IMR-90 (cell line): ENCODE results near the gene ADGRG6. TPM values are rescaled to one million over a fixed set of nuclear protein-coding genes. Genes with fewer than 3 reads are reported as not detected.

Source experiments
- ATAC-seq: fragments of 200-7000 bp; cut with Tn5 transposase; 2 replicates; pipeline ENCODE4 v1.9.1; 2020; ENCODE audit warnings: low read depth, mild to moderate bottlenecking, moderate library complexity
- BruUV-seq: library from RNA; stranded (reverse); fragments of 400-500 nt; replicated peaks from 2 replicates; lab custom pipeline; 2021; lab: Mats Ljungman, UMichigan
- CTCF ChIA-PET: fragments of 300-600 bp; formaldehyde crosslinking; extraction: SDS; loops from one replicate; lab custom pipeline; 2021; ENCODE audit warnings: antibody characterized with exemption; lab: Yijun Ruan, JAX
- POLR2A ChIA-PET: fragments of 300-600 bp; sonication (Branson Sonifier 250); formaldehyde crosslinking; loops from one replicate; lab custom pipeline; 2022; ENCODE audit warnings: antibody characterized with exemption; ENCODE audit not compliant: unreplicated experiment; lab: Charles Lee
- DNase-seq: peaks from one replicate; pipeline ENCODE4 v3.0.0; 2013
- H2AFZ ChIP-seq: replicated peaks from 2 replicates; pipeline ENCODE3; 2013; ENCODE audit warnings: low read length, mild to moderate bottlenecking; ENCODE audit not compliant: poor library complexity
- H2AK5ac ChIP-seq: 2 replicates; pipeline ENCODE4 v1.6.1; 2013; ENCODE audit warnings: low read depth, low read length, inconsistent platforms
- H2AK9ac ChIP-seq: replicated peaks from 2 replicates; pipeline ENCODE3; 2013; ENCODE audit warnings: mild to moderate bottlenecking, low read depth, low read length, moderate library complexity; ENCODE audit not compliant: poor library complexity
- H2BK120ac ChIP-seq: 2 replicates; pipeline ENCODE4 v1.6.1; 2013; ENCODE audit warnings: low read depth, low read length, inconsistent platforms
- H2BK15ac ChIP-seq: 3 replicates; pipeline ENCODE4 v1.6.1; 2013; ENCODE audit warnings: low read depth, low read length, inconsistent platforms
- H2BK20ac ChIP-seq: 2 replicates; pipeline ENCODE4 v1.6.1; 2013; ENCODE audit warnings: low read depth, mild to moderate bottlenecking, inconsistent platforms, low read length, moderate library complexity
- H2BK5ac ChIP-seq: 2 replicates; pipeline ENCODE4 v1.6.1; 2013; ENCODE audit warnings: mild to moderate bottlenecking, low read depth, low read length, inconsistent platforms; ENCODE audit not compliant: poor library complexity, severe bottlenecking
- H3K14ac ChIP-seq: replicated peaks from 2 replicates; pipeline ENCODE4 v1.6.1; 2013; ENCODE audit warnings: low read depth, low read length, inconsistent platforms
- H3K18ac ChIP-seq: 2 replicates; pipeline ENCODE4 v1.6.1; 2013; ENCODE audit warnings: low read depth, low read length, control low read depth
- H3K23ac ChIP-seq: 2 replicates; pipeline ENCODE4 v1.6.1; 2013; ENCODE audit warnings: low read depth, low read length, inconsistent platforms
- H3K27ac ChIP-seq: 2 replicates; pipeline ENCODE4 v1.5.1; 2013; ENCODE audit warnings: mild to moderate bottlenecking, control low read depth, low read length; ENCODE audit not compliant: insufficient read depth
- H3K27me3 ChIP-seq: 2 replicates; pipeline ENCODE4 v1.6.1; 2013; ENCODE audit warnings: low read length; ENCODE audit not compliant: control insufficient read depth, insufficient read depth
- H3K36me3 ChIP-seq: 2 replicates; pipeline ENCODE4 v1.6.1; 2013; ENCODE audit warnings: low read length, mixed read lengths; ENCODE audit not compliant: control insufficient read depth, insufficient read depth
- H3K4ac ChIP-seq: 2 replicates; pipeline ENCODE4 v1.6.1; 2013; ENCODE audit warnings: low read depth, low read length, inconsistent platforms
- H3K4me1 ChIP-seq: 2 replicates; pipeline ENCODE4 v1.6.1; 2013; ENCODE audit warnings: low read length, mixed read lengths; ENCODE audit not compliant: control insufficient read depth, insufficient read depth
- H3K4me2 ChIP-seq: 2 replicates; pipeline ENCODE4 v1.6.1; 2013; ENCODE audit warnings: low read depth, mild to moderate bottlenecking, control low read depth, low read length, moderate library complexity
- H3K4me3 ChIP-seq: 2 replicates; pipeline ENCODE4 v1.5.1; 2013; ENCODE audit warnings: low read depth, mild to moderate bottlenecking, control low read depth, low read length, moderate library complexity; ENCODE audit not compliant: insufficient read depth
- H3K56ac ChIP-seq: 2 replicates; pipeline ENCODE4 v1.6.1; 2013; ENCODE audit warnings: low read length, inconsistent platforms; ENCODE audit not compliant: insufficient read depth; ENCODE audit errors: extremely low read depth
- H3K79me1 ChIP-seq, 2 experiments: 2 replicates each; pipeline ENCODE4 v1.6.1; 2013; ENCODE audit warnings: low read length in 2 of 2, inconsistent platforms in 1 of 2, low read depth in 1 of 2
- H3K9ac ChIP-seq: 2 replicates; pipeline ENCODE4 v1.6.1; 2013; ENCODE audit warnings: low read depth, low read length, control low read depth
- H3K9me1 ChIP-seq: 2 replicates; pipeline ENCODE4 v1.6.1; 2013; ENCODE audit warnings: low read length, inconsistent platforms; ENCODE audit not compliant: insufficient read depth
- H3K9me3 ChIP-seq: 2 replicates; pipeline ENCODE4 v1.6.1; 2013; ENCODE audit warnings: low read length; ENCODE audit not compliant: control insufficient read depth, insufficient read depth
- H4K20me1 ChIP-seq: 2 replicates; pipeline ENCODE4 v1.6.1; 2013; ENCODE audit warnings: low read length, inconsistent platforms; ENCODE audit not compliant: insufficient read depth
- H4K5ac ChIP-seq: 2 replicates; pipeline ENCODE4 v1.6.1; 2013; ENCODE audit warnings: mild to moderate bottlenecking, low read depth, low read length, control low read depth
- H4K8ac ChIP-seq, 2 experiments: 2 replicates each; pipeline ENCODE4 v1.6.1; 2013; ENCODE audit warnings: low read depth in 2 of 2, low read length in 2 of 2, control low read depth in 1 of 2, inconsistent platforms in 1 of 2
- H4K91ac ChIP-seq: 2 replicates; pipeline ENCODE4 v1.6.1; 2013; ENCODE audit warnings: low read depth, low read length, inconsistent platforms; ENCODE audit not compliant: insufficient read depth
- BHLHE40 ChIP-seq: fragments of 150-350 bp; IDR thresholded peaks from 2 replicates; pipeline ENCODE4 v1.6.1; 2016; ENCODE audit warnings: mild to moderate bottlenecking, low read depth, low read length
- CEBPB ChIP-seq: IDR thresholded peaks from 2 replicates; pipeline ENCODE4 v1.6.1; 2012; ENCODE audit warnings: low read depth, low read length, improper control_type of control experiment
- CHD1 ChIP-seq: IDR thresholded peaks from 2 replicates; pipeline ENCODE4 v1.6.1; 2012; ENCODE audit warnings: low read depth, low read length, improper control_type of control experiment
- FOS ChIP-seq: fragments of 150-350 bp; IDR thresholded peaks from 2 replicates; pipeline ENCODE4 v1.6.1; 2016; ENCODE audit warnings: low read depth, low read length
- MAZ ChIP-seq: IDR thresholded peaks from 2 replicates; pipeline ENCODE4 v1.6.1; 2012; ENCODE audit warnings: low read depth, mild to moderate bottlenecking, low read length, improper control_type of control experiment, moderate library complexity, borderline replicate concordance
- NFE2L2 ChIP-seq: fragments of 150-350 bp; IDR thresholded peaks from 2 replicates; pipeline ENCODE4 v1.6.1; 2016; ENCODE audit warnings: low read depth, mild to moderate bottlenecking, low read length
- RAD21 ChIP-seq: IDR thresholded peaks from 2 replicates; pipeline ENCODE4 v1.6.1; 2012; ENCODE audit warnings: low read length, improper control_type of control experiment
- RCOR1 ChIP-seq: IDR thresholded peaks from 2 replicates; pipeline ENCODE4 v1.6.1; 2012; ENCODE audit warnings: mild to moderate bottlenecking, low read length, improper control_type of control experiment; ENCODE audit not compliant: insufficient replicate concordance
- RFX5 ChIP-seq: IDR thresholded peaks from 2 replicates; pipeline ENCODE4 v1.8.0; 2012; ENCODE audit warnings: low read depth, mild to moderate bottlenecking, low read length, moderate library complexity
- SMC3 ChIP-seq: fragments of 150-350 bp; IDR thresholded peaks from 2 replicates; pipeline ENCODE4 v1.6.1; 2016; ENCODE audit warnings: low read depth, mild to moderate bottlenecking, antibody characterized with exemption, low read length, moderate library complexity
- WGBS, 2 experiments: methylation state at CpG; one replicate each; pipeline versions ENCODE4 v1.1.5 to v1.1.7; 2013; ENCODE audit warnings: missing lambda C conversion rate in 2 of 2; ENCODE audit not compliant: insufficient read length in 1 of 2; ENCODE audit errors: extremely low coverage in 2 of 2; 5-methylcytosine and 5-hydroxymethylcytosine counted together
- dilution Hi-C: fragments of 300-500 bp; cut with HindIII; formaldehyde crosslinking; loops from one replicate; pipeline ENCODE4 v1.14.3; 2018; ENCODE audit warnings: low sequenced_read_pairs; ENCODE audit not compliant: unreplicated experiment
- in situ Hi-C: fragments of 300-500 bp; cut with MboI; formaldehyde crosslinking; loops from 3 replicates; pipeline ENCODE4 v1.14.3; 2019; ENCODE audit warnings: low sequenced_read_pairs, inconsistent platforms, mixed read lengths
- intact Hi-C: fragments of 100-400 bp; cut with micrococcal nuclease; formaldehyde crosslinking; loops from 2 replicates; pipeline ENCODE4 v1.10.0; 2022
- polyA plus RNA-seq, 3 experiments: library from polyadenylated mRNA; depleted of rRNA; stranded (reverse); fragments of >200 nt; gene quantifications; 2 replicates each; pipeline ENCODE4 v1.2.3, GENCODE V29; 2012; ENCODE audit warnings: low replicate concordance in 1 of 3
- total RNA-seq: library from RNA; depleted of rRNA; stranded (reverse); fragments of >200 nt; gene quantifications from 2 replicates; pipeline ENCODE4 v1.2.3, GENCODE V29; 2012
- TF ChIP-seq, protein P1 (sequence below): fragments of 150-350 bp; IDR thresholded peaks from 2 replicates; pipeline ENCODE4 v1.6.1; 2016; ENCODE audit warnings: low read depth, mild to moderate bottlenecking, low read length, moderate library complexity, borderline replicate concordance
- TF ChIP-seq, protein P2 (sequence below): conservative IDR thresholded peaks from 2 replicates; pipeline ENCODE4 v1.5.1; 2012; ENCODE audit warnings: mild to moderate bottlenecking, low read depth, low read length, improper control_type of control experiment

ADGRG6 gene
- total and polyA plus RNA-seq, 2 of the 4 experiments (the other 2 are of a cell fraction) = 10.0 to 20.3 TPM

DNA sequence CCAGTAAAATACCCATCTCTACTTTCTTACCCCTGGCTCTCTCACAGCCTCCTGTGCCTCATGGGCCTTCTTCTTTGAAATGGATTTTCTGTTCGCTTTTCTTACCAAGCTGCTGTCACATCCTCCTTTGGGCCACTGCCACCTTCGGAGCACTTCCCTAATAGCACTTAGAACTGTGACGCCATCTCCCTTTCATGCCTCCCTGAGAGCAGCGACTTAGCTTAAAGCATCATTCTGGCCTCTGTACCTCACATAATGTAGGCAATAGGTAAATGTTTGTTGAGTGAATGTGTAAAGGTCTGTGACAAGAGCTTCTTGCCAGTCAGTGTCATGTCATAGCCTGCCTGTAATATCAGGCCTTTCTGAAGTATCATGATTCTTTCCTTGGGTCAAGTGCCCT, 78.8 kb downstream of the ADGRG6 start (continued):
- TF ChIP-seq SMC3 = no peak
- no peak for TF ChIP-seq NFE2L2
- TF ChIP-seq RFX5 = no peak
- TF ChIP-seq FOS = no peak
- TF ChIP-seq CEBPB = no peak
- no peak for TF ChIP-seq RAD21
- TF ChIP-seq BHLHE40 = no peak

DNA sequence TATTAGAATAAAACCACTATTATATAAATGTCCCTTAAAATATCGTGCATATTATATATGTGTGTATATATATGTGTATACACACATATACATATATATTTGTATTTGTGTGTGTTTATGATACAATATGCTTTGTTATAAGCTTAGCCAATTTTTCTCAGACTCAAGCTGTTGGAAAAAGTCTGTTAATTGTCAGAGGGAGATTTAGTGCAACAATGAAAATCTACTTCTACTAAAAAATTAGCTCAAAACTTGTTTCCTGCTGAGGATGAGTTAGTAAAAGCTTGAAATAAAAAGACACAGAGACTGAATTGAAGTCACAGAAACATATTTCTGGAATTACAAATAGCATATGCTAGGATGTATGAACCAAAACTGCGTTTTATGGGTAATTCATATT, 79.4 kb downstream of the ADGRG6 start:
- no peak overlapping the region for H2AK5ac ChIP-seq
- no peak overlapping the region for H4K8ac ChIP-seq
- no peak overlapping the region for H3K23ac ChIP-seq
- no peaks in the 10 kb centered on the region for H4K20me1 ChIP-seq
- peaks cover 5% of the 10 kb centered on the region; the same call in 1 of the 2 replicates for H3K9me1 ChIP-seq
- no peak overlapping the region for H3K4me3 ChIP-seq
- CTCF ChIA-PET = interaction anchor here (0.7 kb wide), 1 partner anchor 13 kb away, joined by 4 read pairs; no protein-coding TSS in a partner anchor
- H2BK15ac ChIP-seq = no peak overlapping the region
- no peak overlapping the region for H2BK120ac ChIP-seq
- H3K18ac ChIP-seq = no peak overlapping the region
- H3K14ac ChIP-seq = no peak overlapping the region
- no peak overlapping the region for H4K5ac ChIP-seq
- H3K27me3 ChIP-seq = no peaks in the 10 kb centered on the region
- no peak overlapping the region for H2BK20ac ChIP-seq
- H3K4me1 ChIP-seq = peaks cover 12% of the 10 kb centered on the region
- intact Hi-C loops = no loop called here
- H3K4ac ChIP-seq = no peak overlapping the region
- TF ChIP-seq RFX5 (no peak), BHLHE40 (no peak), RAD21 (no peak), RCOR1 (no peak), FOS (no peak), CHD1 (no peak), SMC3 (no peak), MAZ (no peak)
- TF ChIP-seq, protein P1, sequence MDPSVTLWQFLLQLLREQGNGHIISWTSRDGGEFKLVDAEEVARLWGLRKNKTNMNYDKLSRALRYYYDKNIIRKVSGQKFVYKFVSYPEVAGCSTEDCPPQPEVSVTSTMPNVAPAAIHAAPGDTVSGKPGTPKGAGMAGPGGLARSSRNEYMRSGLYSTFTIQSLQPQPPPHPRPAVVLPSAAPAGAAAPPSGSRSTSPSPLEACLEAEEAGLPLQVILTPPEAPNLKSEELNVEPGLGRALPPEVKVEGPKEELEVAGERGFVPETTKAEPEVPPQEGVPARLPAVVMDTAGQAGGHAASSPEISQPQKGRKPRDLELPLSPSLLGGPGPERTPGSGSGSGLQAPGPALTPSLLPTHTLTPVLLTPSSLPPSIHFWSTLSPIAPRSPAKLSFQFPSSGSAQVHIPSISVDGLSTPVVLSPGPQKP = no peak
- TF ChIP-seq, protein P2, sequence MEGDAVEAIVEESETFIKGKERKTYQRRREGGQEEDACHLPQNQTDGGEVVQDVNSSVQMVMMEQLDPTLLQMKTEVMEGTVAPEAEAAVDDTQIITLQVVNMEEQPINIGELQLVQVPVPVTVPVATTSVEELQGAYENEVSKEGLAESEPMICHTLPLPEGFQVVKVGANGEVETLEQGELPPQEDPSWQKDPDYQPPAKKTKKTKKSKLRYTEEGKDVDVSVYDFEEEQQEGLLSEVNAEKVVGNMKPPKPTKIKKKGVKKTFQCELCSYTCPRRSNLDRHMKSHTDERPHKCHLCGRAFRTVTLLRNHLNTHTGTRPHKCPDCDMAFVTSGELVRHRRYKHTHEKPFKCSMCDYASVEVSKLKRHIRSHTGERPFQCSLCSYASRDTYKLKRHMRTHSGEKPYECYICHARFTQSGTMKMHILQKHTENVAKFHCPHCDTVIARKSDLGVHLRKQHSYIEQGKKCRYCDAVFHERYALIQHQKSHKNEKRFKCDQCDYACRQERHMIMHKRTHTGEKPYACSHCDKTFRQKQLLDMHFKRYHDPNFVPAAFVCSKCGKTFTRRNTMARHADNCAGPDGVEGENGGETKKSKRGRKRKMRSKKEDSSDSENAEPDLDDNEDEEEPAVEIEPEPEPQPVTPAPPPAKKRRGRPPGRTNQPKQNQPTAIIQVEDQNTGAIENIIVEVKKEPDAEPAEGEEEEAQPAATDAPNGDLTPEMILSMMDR = no peak
- H3K56ac ChIP-seq = no peak overlapping the region
- H2BK5ac ChIP-seq = no peak overlapping the region
- peaks cover 5 to 10% of the 10 kb centered on the region in 2 experiments; a peak in 3 of 4 replicates for H3K79me1 ChIP-seq
- ATAC-seq (no peak), DNase-seq (no peak)
- in situ Hi-C loops = loop anchor here (10.0 kb wide), 1 partner anchor 236 kb away; the partner anchor contains the start of genes NMBR and VTA1
- POLR2A ChIA-PET = no interaction called here
- H3K9ac ChIP-seq = no peak overlapping the region
- H3K36me3 ChIP-seq = no peaks in the 10 kb centered on the region
- H3K27ac ChIP-seq = no peak overlapping the region
- no peaks in the 10 kb centered on the region for H3K9me3 ChIP-seq
- H4K91ac ChIP-seq = no peak overlapping the region
- no CpG with 5 or more reads among the region's 2 CpGs for WGBS, 2 experiments
- H2AK9ac ChIP-seq = no peak overlapping the region
- no peak overlapping the region for H2AFZ ChIP-seq
- no peak overlapping the region for H3K4me2 ChIP-seq
- BruUV-seq = no TSS peak
- dilution Hi-C loops = no loop called here
